Umbilical cord (tissue), 2 donors: ENCODE measurements around the gene PLEKHG7. TPM values are rescaled to one million over a fixed set of nuclear protein-coding genes. Genes with fewer than 3 reads are reported as not detected.
"Not testable (repeated sequence)": the region's sequence is repeated elsewhere in the genome, so short reads cannot be mapped to it uniquely, and the experiment has no call there.

Source experiments
- DNase-seq: peaks from one replicate; pipeline ENCODE4 v3.0.0-alpha.2; 2015; ENCODE audit warnings: low spot score
- total RNA-seq: library from RNA; depleted of rRNA; stranded (reverse); fragments of >200 nt; gene quantifications from one replicate; pipeline ENCODE4 v1.2.3, GENCODE V29; 2014; ENCODE audit warnings: low replicate concordance; ENCODE audit not compliant: insufficient read depth

The PLEKHG7 gene
- total RNA-seq, 1 donor from 2014 or later = 8.2 TPM

- peak; percentile 77 for DNase-seq
These were observed 43.2 kb downstream of the PLEKHG7 start for GRCh38 chr12:92745856-92746550.

DNA sequence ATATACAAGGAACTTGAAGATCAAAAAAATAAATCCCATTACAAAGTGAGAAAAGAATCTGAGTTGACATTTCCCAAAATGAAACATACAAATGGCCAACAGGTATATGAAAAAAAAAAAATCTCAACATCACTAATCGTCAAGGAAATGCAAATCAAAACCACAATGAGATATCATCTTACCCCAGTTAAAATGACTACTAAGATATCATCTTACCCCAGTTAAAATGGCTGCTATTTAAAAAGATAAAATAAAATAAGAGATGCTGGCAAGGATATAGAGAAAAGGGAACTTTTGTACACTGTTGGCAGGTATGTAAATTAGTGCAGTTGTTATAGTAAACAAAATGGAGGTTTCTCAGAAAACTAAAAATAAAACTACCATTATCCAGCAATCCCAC lies 44.4 kb downstream of the PLEKHG7 start:
- DNase-seq = no peak

- not testable (repeated sequence) for DNase-seq
These were observed 46.9 kb downstream of the PLEKHG7 start for GRCh38 chr12:92749691-92750090.

DNA sequence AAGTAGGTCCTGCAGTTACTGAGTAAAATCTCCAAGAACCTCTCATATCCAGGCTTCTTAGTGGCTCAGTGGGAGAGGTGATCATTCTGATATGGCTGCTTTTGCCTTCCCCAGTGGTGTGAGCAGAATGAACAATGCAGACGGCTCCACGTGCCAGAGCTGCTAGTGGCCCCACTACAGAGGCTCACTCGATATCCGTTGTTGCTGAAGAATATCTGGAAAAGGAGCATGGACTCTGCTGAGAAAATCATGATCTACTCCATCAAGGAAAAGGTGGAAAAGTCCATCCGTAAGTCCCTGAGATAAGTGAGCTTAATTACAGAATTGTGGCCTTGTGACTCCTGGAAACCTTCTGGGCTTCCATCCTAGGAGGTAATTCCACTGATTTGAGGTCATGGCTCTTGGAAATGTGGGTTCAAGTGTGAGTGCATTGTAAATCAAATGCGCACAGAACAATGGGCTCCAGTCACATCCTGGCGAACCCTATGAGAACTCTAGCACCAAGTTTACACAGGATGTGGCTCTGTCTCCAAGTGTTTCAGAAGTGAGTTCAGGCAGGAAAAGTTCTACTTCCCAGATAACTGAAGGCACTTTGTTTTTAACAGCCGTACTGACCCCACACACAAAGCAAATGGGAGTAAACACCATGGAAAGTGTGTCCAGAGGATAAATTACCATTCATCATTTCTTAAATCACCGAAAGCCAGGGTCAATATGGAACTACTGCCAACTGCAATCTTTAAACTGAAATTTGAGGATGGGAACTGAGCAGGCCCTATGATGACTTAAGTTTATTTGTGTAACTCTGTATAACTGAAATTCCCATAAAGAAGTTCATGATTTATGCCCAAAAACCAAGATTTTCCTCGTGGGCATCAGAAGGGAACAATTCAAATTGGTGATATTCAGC lies 51.4 kb downstream of the PLEKHG7 start:
- DNase-seq = peak; percentile 39

DNA sequence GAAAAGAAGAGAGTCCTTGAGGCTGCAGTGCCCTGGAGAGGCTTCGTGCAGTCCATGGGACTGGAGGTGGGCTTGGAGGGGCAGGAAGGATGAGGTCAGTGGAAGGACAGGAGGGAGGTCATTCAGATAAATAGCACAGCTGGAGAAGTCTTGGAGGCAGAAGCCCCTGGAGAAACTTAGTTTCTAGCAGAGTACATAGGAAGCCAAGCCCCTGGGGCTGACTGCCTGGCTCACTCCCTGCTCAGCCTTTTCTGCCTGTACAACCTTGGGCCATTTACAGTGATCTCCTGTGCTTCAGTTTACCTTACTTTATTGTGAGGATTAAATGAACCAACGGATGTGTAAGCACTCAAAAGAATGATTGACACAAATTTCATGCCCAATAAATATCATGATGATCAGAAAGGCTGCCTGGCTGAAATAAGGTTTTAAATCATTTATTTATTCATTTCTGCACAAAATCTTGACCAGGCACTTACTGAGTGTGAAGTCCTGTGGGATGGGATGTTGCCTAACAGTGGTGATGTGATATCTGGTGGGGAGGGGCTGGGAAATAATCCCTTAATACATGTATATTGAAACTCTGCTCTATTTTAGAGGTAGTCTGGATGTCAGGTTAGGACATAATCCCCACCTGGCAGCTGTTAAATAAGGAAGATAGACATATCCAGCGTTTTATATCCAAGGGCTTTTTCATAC lies 54.3 kb downstream of the PLEKHG7 start:
- no peak for DNase-seq

DNA sequence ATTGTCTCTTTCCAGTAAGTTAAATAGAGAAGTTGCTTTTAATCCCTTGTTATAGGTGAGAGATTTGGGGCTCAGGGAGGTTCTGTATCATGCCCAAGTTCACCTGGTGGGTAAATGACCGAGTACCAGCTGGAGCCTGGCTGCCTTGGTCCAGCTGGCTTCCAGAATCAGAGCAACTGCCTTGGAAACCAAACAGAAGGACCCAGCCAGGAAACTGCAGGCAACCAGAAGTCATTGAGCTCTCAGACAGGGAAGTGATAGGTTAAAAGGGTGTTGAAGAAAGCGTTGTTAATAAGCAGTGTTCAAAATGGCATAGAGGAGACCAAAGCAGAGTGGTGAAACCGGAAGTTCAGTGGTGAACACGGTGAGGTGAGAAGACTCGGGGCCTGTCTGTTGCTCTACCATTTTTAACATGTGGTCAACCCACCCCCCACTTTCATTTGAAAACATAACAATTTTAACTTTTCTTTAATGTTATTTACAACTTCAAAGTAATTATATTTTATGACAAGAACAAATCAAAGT lies 54.9 kb downstream of the PLEKHG7 start:
- DNase-seq = no peak

DNA sequence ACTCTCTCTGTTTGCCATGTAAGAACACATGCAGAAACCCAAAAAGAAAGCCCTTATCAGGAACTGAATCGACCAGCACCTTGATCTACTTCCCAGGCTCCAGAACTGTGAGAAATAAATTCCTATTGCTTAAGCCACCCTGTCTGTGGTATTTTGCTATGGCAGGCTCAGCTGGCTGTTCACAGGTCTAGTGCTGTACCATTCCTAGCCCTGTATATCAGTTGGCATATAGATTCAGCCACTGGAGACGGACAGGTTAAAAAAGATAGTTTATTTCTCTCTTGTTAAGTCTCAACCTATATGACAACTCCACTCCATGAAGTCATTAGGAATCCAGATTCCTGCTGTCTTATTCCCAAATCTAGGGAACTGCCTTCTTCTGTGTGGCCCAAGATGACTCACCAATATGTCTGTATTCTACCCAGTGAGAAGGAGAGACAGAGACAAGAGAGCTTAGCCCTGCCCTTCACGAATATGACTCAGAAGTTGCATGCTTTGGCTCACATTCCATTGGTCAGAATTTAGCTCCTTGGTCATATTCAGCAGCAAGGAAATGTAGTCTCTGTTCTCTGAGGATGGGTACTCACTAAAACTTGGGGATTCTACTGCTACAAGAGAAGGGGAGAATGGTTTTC lies 57.0 kb downstream of the PLEKHG7 start:
- peak; percentile 28 for DNase-seq

DNA sequence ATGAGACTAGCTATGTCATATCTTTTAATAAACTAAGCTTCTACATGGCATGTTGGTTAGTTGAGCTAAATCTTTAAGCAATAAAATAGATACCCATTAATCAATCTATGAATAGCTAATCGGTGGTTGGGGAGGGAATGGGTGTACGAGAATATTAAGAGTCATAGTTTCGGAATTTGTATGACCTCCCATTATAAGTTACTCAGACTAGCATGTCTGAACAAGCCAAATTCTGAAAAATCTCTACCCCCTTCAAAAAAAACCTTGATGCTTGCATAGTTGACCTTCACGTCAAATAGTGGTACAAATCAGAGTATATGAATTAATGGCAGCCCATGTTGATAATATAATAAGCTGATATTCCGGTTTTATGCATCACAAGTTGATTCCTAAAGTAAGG lies 60.0 kb downstream of the PLEKHG7 start:
- no peak for DNase-seq

DNA sequence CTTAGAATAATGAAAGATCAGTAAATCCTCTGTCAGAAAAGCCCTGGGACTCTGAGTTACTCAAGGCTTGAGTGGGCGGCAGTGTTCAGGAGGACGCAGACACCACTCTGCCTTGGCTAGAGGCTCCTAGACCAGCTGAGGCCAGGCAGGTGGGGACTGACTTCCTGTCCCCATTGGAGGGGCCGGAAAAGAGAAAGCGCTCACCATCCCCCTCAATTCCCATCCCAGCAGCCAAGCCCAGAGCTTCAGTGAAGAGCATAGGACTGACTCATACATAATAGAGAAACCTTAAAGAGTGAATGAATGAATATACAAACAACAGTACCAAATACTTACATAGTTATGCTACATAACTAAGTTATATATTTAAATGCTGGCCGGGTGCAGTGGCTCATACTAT lies 62.0 kb downstream of the PLEKHG7 start:
- no peak for DNase-seq

DNA sequence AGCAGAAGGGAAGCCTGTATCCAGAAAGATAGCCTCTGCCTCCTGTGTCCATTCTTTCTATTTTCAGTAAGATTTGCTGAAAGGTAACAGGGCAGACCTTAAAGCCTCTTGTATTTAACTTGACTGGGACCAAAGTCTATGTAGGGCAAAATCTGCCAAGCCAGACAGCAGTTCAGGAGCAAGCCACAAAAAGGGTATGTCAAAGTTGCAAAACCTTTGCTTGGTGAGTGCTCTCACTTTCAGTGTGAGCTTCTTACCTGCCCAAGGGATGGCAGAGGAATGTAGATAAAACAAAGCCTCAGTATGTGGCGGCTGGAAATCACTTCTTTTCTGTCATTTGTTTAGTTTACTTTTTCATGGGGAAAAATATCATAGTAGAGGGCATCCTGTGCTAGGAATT lies 63.1 kb downstream of the PLEKHG7 start:
- no peak for DNase-seq

- no peak for DNase-seq
These were observed 66.5 kb downstream of the PLEKHG7 start for GRCh38 chr12:92769124-92769901.

DNA sequence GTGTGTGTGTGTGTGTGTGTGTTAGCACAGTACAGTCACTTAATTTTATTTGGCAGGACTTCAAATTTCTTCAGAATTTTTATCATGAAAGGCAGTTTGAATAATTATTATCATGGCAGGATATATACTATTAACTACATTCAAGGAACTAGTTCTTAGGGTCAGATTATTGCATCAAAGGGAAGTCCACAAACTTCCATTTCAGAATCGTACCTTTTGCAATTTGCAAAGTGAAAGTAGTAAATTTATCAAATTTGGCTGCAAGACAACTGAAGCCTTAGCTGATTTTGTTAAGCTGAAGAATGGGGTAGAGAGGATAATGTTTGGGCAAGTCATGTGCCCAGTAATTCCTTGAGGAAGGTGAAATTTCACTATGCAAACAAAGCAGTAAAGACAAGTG lies 68.2 kb downstream of the PLEKHG7 start:
- DNase-seq = no peak

- DNase-seq = no peak
These were observed 72.6 kb downstream of the PLEKHG7 start for GRCh38 chr12:92775416-92775815.

DNA sequence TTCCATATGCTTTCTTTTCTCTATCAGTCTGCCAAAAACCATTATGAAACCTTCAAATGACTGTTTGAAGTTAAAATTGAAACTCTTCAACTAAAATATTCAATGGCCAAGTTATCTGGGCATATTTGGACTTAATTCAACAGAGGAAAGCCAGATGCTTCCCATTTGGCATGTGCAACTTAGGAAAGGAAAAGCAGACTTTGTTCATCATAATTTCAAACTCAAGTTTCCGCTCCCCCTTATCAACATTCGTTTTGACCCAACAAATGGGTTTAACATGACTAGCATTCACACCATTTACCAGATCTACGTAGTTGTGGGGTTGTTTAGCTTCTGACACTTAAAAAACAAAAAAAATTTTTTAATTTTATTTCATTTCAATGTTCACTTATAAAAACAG lies 75.7 kb downstream of the PLEKHG7 start:
- peak; percentile 21 for DNase-seq

GRCh38 chr12:92779902-92780301 lies 77.1 kb downstream of the PLEKHG7 start:
- DNase-seq = no peak

- DNase-seq = peak; percentile 71
These were observed 81.6 kb downstream of the PLEKHG7 start for GRCh38 chr12:92784356-92784755.

DNA sequence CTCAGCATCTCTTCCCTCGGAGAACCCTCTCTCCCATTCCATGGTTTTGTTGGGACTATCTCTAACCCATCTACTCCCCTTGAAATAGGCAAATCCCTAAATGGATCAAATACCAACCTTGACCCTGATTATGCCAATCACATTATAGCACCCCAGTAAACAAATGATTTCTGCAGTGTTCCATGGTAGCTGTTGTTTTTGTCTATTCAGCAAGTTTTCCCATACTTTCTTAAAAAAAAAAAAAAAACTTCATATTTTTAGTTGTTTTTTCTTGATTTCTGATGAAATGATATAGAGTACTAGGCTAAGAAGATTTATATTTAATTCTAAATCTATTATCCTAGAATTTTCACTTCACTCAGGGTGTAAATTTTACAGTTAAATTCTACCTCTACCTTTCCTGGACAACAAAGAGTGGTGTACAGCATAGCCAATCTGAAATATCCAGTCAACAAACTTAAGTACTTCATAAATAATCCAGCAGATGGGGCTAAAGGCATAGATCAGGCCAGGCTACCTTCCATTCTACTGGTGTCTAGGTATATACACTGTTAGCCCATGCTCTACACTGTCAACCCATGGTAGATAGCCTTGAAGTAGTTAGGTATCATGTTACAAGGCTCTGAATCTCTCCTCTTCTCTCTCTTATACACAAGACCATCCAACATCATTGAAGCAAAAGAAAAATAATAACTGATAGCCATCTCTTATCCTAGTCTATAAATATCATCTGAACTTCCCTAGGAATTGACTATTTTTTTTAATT lies 82.2 kb downstream of the PLEKHG7 start:
- DNase-seq = peak; percentile 54

- DNase-seq = no peak
These were observed 82.8 kb downstream of the PLEKHG7 start for GRCh38 chr12:92785563-92785950.

DNA sequence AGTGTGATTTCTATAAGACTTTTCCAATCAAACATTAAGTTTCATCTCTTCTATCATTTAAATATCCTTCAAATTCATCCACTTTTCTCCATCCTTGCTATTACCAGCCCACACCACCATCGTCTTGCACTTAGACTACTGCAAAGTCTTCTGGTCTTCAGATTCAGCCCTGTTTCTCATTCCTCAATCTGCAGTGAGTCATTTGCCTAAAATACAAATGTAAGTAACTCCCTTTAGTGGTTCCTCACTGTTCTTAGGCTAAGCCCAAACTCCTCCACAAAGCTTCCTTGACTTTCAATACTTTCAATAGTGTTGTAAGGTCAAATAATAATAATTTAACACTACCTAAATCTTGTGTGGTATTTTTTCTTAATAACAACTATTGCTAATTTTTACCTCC lies 83.3 kb downstream of the PLEKHG7 start:
- no peak for DNase-seq

GRCh38 chr12:92794356-92794755 lies 91.6 kb downstream of the PLEKHG7 start:
- not testable (repeated sequence) for DNase-seq
